ENCODE results near the gene COL6A2.

The COL6A2 gene

DNA sequence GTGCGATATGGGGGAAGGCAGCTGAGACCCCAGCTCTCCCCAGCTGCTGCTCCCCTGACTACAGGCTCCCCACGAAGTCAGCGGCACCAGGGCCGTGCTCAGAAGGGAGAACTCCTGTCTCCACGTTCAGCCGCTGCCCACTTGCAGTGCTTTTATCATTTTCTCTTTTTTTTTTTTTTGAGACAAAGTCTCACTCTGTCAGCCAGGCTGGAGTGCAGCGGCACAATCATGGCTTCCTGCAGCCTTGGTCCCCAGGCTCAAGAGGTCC is 58.4 kb downstream of the COL6A2 start:
- TF ChIP-seq NFIC (IDR thresholded peaks at IDR 0.05), result no peak
- no peak for TF ChIP-seq FOXM1 (IDR thresholded peaks at IDR 0.05; ENCODE audit: borderline replicate concordance, low read depth)
- TF ChIP-seq EP300 (IDR thresholded peaks at IDR 0.05; ENCODE audit: borderline replicate concordance), result no peak
- TF ChIP-seq, protein P1, sequence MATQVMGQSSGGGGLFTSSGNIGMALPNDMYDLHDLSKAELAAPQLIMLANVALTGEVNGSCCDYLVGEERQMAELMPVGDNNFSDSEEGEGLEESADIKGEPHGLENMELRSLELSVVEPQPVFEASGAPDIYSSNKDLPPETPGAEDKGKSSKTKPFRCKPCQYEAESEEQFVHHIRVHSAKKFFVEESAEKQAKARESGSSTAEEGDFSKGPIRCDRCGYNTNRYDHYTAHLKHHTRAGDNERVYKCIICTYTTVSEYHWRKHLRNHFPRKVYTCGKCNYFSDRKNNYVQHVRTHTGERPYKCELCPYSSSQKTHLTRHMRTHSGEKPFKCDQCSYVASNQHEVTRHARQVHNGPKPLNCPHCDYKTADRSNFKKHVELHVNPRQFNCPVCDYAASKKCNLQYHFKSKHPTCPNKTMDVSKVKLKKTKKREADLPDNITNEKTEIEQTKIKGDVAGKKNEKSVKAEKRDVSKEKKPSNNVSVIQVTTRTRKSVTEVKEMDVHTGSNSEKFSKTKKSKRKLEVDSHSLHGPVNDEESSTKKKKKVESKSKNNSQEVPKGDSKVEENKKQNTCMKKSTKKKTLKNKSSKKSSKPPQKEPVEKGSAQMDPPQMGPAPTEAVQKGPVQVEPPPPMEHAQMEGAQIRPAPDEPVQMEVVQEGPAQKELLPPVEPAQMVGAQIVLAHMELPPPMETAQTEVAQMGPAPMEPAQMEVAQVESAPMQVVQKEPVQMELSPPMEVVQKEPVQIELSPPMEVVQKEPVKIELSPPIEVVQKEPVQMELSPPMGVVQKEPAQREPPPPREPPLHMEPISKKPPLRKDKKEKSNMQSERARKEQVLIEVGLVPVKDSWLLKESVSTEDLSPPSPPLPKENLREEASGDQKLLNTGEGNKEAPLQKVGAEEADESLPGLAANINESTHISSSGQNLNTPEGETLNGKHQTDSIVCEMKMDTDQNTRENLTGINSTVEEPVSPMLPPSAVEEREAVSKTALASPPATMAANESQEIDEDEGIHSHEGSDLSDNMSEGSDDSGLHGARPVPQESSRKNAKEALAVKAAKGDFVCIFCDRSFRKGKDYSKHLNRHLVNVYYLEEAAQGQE (IDR thresholded peaks at IDR 0.05; ENCODE audit: low read depth), result no peak
- TF ChIP-seq, protein P2, sequence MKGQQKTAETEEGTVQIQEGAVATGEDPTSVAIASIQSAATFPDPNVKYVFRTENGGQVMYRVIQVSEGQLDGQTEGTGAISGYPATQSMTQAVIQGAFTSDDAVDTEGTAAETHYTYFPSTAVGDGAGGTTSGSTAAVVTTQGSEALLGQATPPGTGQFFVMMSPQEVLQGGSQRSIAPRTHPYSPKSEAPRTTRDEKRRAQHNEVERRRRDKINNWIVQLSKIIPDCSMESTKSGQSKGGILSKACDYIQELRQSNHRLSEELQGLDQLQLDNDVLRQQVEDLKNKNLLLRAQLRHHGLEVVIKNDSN (IDR thresholded peaks at IDR 0.05), result no peak

DNA sequence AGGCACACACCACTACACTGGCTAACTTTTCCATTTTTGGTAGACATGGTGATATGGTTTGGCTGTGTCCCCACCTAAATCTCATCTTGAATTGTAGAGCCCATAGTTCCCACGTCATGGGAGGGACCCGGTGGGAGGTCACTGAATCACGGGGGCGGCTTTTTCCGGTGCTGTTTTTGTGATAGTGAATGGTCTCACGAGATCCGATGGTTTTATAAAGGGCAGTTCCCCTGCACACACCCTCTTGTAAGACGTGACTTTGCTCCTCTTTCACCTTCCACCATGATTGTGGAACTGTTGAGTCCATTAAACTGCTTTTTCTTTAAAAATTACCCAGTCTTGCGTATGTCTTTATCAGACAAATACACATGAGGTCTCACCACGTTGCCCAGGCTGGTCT is 58.8 kb downstream of the COL6A2 start:
- TF ChIP-seq TEAD4 (IDR thresholded peaks at IDR 0.05), result no peak
- TF ChIP-seq YY1 (IDR thresholded peaks at IDR 0.05; ENCODE audit: low read depth), result no peak
- TF ChIP-seq, protein P1 (IDR thresholded peaks at IDR 0.05; ENCODE audit: low read depth), result no peak
- TF ChIP-seq EP300 (IDR thresholded peaks at IDR 0.05; ENCODE audit: borderline replicate concordance), result no peak
- no peak for TF ChIP-seq EGR1 (IDR thresholded peaks at IDR 0.05)
- TF ChIP-seq, protein P2 (IDR thresholded peaks at IDR 0.05), result no peak
- TF ChIP-seq RAD21 (IDR thresholded peaks at IDR 0.05; ENCODE audit: low read depth), result no peak
- TF ChIP-seq, protein P3, sequence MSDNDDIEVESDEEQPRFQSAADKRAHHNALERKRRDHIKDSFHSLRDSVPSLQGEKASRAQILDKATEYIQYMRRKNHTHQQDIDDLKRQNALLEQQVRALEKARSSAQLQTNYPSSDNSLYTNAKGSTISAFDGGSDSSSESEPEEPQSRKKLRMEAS (IDR thresholded peaks at IDR 0.05), result no peak
- no peak for TF ChIP-seq NFIC (IDR thresholded peaks at IDR 0.05)
- TF ChIP-seq FOXM1 (IDR thresholded peaks at IDR 0.05; ENCODE audit: borderline replicate concordance, low read depth), result no peak
- no peak for TF ChIP-seq CEBPB (IDR thresholded peaks at IDR 0.05)
- no peak for TF ChIP-seq TCF12 (IDR thresholded peaks at IDR 0.05; ENCODE audit: low read depth)
- TF ChIP-seq ZBTB7A (IDR thresholded peaks at IDR 0.05; ENCODE audit: low read depth), result no peak
- TF ChIP-seq TAF1 (IDR thresholded peaks at IDR 0.05; ENCODE audit: low read depth), result no peak
- no peak for TF ChIP-seq CREB1 (IDR thresholded peaks at IDR 0.05; ENCODE audit: low read depth)

DNA sequence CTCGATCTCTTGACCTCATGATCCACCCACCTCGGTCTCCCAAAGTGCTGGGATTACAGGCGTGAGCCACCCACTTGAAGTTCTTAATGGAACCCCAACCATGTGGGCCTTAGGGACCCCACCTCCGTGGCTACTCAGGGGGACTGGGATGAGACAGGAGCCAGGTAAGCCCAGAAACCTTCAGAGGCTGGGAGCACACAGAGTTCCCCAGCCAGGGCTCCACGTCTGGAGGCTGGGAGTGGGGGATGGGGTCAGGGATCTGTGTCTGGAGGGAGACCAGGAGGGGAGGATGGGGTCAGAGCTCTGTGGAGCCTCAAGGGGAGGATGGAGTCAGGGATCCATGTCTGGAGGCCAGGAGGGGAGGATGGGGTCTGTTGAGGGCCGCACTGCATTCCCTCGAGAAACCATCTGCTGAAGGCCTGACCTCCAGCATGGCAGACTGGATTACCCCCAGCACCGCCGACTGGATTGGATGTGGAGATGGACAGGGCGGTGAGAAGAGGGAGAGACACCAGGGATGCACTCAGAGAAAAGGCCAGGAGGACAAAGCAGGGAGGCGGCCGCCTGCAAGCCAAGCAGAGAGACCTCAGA is 59.6 kb downstream of the COL6A2 start:
- TF ChIP-seq RAD21 (IDR thresholded peaks at IDR 0.05; ENCODE audit: low read depth), result no peak
- no peak for TF ChIP-seq EP300 (IDR thresholded peaks at IDR 0.05; ENCODE audit: borderline replicate concordance)
- no peak for TF ChIP-seq ZBTB7A (IDR thresholded peaks at IDR 0.05; ENCODE audit: low read depth)
- no peak for TF ChIP-seq EGR1 (IDR thresholded peaks at IDR 0.05)
- TF ChIP-seq TCF12 (IDR thresholded peaks at IDR 0.05; ENCODE audit: low read depth), result no peak
- TF ChIP-seq, protein P2 (IDR thresholded peaks at IDR 0.05), result no peak
- TF ChIP-seq, protein P3 (IDR thresholded peaks at IDR 0.05), result no peak
- no peak for TF ChIP-seq YY1 (IDR thresholded peaks at IDR 0.05; ENCODE audit: low read depth)
- TF ChIP-seq, protein P1 (IDR thresholded peaks at IDR 0.05; ENCODE audit: low read depth), result no peak
- TF ChIP-seq TAF1 (IDR thresholded peaks at IDR 0.05; ENCODE audit: low read depth), result no peak
- no peak for TF ChIP-seq CREB1 (IDR thresholded peaks at IDR 0.05; ENCODE audit: low read depth)
- TF ChIP-seq NFIC (IDR thresholded peaks at IDR 0.05), result no peak
- TF ChIP-seq TEAD4 (IDR thresholded peaks at IDR 0.05), result no peak
- no peak for TF ChIP-seq FOXM1 (IDR thresholded peaks at IDR 0.05; ENCODE audit: borderline replicate concordance, low read depth)
- TF ChIP-seq CEBPB (IDR thresholded peaks at IDR 0.05), result no peak

DNA sequence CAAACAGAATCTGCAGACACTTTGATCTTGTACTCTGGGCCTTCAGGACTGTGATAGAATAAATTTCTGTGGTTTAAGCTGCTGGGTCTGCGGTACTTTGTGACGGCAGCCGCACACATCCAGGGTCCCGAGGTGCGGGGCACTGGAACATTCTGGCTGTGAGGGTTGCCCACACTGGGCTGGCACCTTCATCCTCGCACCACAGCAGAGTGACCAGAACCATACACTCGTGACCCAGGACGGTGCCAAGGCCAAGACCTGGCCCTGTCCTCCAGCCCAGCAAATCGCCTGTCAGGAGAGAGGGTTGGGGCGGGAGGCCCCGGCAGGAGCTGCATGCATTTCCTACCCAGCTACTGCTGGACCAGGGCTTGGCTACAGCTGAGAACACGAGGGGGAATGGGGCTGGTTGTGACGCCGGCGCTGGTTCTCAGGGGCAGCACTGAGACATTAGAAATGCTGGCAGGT is 60.1 kb downstream of the COL6A2 start:
- TF ChIP-seq YY1 (IDR thresholded peaks at IDR 0.05; ENCODE audit: low read depth) (no peak), RAD21 (IDR thresholded peaks at IDR 0.05; ENCODE audit: low read depth) (no peak), EGR1 (IDR thresholded peaks at IDR 0.05) (no peak), FOXM1 (IDR thresholded peaks at IDR 0.05; ENCODE audit: borderline replicate concordance, low read depth) (no peak), CEBPB (IDR thresholded peaks at IDR 0.05) (no peak), NFIC (IDR thresholded peaks at IDR 0.05) (no peak), CREB1 (IDR thresholded peaks at IDR 0.05; ENCODE audit: low read depth) (no peak), ZBTB7A (IDR thresholded peaks at IDR 0.05; ENCODE audit: low read depth) (no peak), TAF1 (IDR thresholded peaks at IDR 0.05; ENCODE audit: low read depth) (no peak), TCF12 (IDR thresholded peaks at IDR 0.05; ENCODE audit: low read depth) (no peak)
- TF ChIP-seq, protein P1 (IDR thresholded peaks at IDR 0.05; ENCODE audit: low read depth), result no peak
- TF ChIP-seq, protein P3 (IDR thresholded peaks at IDR 0.05), result no peak
- TF ChIP-seq, protein P2 (IDR thresholded peaks at IDR 0.05), result no peak

Data from Ishikawa (cell line).